ENCODE measurements around the gene MAFF.

The MAFF gene

DNA sequence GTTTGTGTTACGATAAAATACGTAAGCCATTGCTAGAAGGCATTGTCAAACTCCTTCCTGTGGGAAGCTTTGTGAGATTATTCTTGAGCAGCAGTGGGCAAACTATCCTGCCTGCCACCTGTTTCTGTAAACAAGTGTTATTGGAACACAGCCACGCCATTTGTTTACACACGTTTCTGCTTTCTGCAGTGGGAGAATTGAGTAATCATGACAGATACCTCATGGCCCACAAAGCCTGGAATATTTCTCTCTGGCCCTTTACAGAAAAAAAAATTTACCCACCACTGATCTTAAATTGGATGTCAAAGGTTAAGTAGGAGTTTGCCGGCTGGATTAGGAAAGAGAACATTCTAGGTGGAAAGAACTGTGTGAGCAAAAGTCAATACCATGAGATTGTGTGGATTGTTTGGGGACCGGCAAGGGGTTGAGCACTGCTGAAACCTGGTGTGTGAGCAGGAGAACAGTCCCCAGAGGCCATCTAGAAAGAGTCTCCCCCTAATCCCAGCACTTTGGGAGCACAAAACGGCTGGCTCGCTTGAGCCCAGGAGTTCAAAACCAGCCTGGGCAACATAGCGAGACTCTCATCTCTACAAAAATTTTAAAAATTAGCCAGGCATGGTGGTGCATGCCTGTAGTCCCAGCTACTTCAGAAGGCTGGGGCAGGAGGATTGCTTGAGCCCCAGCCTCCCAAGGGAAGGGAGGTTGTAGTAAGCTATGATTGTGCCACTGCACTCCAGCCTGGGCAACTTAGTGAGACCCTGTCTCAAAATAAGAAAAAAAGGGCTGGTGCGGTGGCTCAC, 14.2 kb upstream of the MAFF start:
- no peak for TF ChIP-seq POLR2A (IDR thresholded peaks at IDR 0.05; ENCODE audit: low read depth, low read length)
- DNase-seq (ENCODE audit: insufficient read length, low spot score) (no peak), FAIRE-seq (no peak)

DNA sequence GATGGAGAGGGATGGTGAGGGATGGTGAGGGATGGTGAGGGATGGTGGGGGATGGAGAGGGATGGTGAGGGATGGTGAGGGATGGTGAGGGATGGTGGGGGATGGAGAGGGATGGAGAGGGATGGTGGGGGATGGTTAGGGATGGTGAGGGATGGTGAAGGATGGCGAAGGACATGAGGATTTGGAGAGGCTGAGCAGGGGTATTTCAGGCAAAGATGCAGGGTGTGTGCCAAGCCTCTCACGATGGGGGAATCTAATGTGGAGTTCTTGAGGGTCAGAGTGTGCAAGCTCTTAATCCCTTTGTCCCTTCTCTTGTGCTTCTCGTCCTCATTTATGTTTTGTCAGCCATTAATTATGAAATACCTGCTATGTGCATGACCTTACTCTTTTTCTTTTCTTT, 12.7 kb upstream of the MAFF start:
- FAIRE-seq = no peak
- no peak for TF ChIP-seq POLR2A (IDR thresholded peaks at IDR 0.05; ENCODE audit: low read depth, low read length)
- DNase-seq (ENCODE audit: insufficient read length, low spot score) = no peak

DNA sequence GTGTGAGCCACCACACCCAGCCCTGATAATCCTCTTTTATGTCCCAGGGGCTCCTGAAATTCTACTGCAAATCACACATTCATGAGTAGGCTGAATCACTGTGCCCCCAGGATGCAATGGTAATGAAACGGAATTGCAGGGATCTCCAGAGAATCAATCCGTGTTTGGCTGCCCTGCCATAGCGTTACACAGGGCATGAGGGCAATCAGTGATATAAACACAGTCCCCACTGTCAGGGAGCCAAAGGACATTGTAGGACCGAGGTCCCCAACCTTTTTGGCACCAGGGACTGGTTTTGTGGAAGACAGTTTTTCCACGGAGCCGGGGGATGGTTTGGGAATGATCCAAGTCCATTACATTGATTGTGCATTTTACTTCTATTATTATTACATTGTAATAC, 11.2 kb upstream of the MAFF start:
- DNase-seq (ENCODE audit: insufficient read length, low spot score) (no peak), FAIRE-seq (no peak)
- no peak for TF ChIP-seq POLR2A (IDR thresholded peaks at IDR 0.05; ENCODE audit: low read depth, low read length)

DNA sequence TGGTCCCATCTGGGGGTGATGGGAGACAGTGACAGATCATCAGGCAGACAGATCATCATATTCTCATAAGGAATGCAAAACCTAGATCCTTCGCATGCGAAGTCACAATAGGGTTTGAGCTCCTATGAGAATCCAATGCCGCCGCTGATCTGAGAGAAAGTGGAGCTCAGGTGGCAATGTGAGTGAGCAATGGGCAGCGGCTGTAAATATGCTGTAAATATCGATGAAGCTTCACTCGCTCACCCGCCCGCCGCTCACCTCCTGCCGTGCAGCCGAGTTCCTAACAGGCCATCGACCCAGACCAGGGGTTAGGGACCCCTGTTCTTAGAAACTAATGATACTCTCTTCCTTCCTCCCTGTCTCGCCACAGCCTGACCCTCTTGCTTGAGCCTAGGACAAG, 10.7 kb upstream of the MAFF start:
- FAIRE-seq (no peak), DNase-seq (ENCODE audit: insufficient read length, low spot score) (no peak)
- no peak for TF ChIP-seq POLR2A (IDR thresholded peaks at IDR 0.05; ENCODE audit: low read depth, low read length)

DNA sequence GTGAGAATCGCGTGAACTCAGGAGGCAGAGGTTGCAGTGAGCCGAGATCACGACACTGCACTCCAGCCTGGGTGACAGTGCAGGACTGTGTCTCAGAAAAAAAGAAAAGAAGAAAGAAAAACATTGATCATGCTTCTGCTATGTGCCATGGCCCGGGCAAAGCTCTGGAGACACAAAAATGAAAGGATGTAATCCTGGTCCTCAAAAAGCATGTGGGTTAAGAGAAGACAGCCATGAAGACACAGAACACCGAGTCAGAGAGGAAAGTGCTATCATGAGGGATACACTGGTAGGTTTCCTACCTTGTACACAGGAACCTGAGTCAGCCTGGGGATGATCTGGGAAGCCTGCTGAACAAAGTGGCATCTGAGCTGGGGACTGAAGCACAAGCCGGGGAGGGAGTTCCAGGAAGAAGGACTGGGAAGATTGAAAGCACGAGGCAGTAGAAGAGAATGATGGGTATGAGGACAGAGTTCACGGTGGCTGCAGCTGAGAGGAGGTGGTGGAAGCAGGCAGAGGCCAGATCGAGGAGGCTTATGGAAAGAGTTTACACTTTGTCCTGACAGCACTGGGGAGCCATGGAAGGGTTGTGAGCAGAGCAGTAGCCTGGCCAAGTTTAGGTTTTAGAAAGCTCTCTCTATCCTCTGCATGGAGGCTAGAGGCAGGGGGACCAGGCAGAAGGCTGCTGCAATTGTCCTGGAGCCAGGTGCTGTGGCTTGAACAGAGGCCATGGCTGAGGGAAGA, 9.9 kb upstream of the MAFF start:
- no peak for DNase-seq (ENCODE audit: insufficient read length, low spot score)
- TF ChIP-seq POLR2A (IDR thresholded peaks at IDR 0.05; ENCODE audit: low read depth, low read length) = no peak
- FAIRE-seq = no peak

DNA sequence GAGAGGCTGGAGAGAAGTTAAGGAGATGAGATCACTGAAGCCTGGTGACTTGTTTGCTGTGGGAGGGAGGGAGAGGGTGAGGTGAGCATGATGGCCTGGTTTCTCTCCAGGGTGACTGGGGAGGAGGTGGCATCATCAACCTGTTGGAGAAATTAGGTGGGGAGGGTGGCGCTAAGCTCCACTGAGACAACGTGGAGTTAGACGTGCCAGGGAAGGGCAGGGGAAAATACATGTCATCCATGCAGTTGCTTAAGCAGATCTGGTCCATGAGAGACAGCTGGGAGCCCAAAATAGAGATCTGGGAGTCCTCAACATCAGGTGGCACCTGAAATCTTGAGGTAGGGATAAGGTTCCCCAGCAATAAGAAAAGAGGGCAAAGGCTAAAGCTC, 9.3 kb upstream of the MAFF start:
- no peak for DNase-seq (ENCODE audit: insufficient read length, low spot score)
- no peak for FAIRE-seq
- TF ChIP-seq POLR2A (IDR thresholded peaks at IDR 0.05; ENCODE audit: low read depth, low read length) = no peak

DNA sequence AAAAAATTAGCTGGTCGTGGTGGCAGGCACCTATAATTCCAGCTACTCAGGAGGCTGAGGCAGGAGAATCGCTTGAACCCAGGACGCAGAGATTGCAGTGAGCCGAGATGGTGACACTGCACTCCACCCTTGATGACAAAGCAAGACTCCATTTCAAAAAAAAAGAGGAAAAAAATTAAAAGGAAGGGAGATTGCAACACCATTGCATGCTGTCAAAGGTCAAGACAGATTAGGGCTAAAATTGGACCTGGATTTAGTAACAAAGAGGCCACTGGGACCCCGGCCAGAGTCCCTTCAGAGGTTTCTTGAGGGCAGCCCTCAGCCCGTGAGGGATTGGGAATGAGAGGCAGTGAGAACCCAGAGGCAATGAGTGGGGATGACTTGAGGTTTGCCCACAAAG, 8.2 kb upstream of the MAFF start:
- no peak for TF ChIP-seq POLR2A (IDR thresholded peaks at IDR 0.05; ENCODE audit: low read depth, low read length)
- DNase-seq (ENCODE audit: insufficient read length, low spot score) (no peak), FAIRE-seq (no peak)

DNA sequence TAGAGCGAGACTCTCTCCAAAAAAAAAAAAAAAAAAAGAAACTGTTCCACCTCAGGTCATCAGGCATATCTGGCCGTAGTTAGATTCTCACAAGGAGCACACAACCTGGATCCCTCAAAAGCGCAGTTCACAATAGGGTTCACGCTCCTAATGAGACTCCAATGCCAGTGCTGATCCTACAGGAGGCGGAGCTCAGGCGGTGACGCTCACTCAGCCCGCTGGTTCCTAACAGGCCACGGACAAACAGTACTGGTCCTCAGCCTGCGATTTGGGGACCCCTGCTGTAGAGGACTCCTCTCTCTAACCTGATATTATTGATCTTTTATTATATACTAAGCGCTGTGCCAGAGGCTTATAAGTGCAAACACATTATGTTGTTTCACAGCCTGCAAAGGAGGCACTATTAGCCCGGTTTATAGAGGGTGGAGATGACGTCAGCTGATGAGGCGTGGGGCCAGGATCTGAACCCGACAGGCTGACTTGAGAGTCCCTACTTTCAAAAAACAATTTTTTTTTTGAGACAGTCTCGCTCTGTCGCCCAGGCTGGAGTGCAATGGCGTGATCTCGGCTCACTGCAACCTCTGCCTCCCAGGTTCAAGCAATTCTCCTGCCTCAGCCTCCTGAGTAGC, 4.9 kb upstream of the MAFF start:
- no peak for FAIRE-seq
- TF ChIP-seq POLR2A (IDR thresholded peaks at IDR 0.05; ENCODE audit: low read depth, low read length) = no peak

DNA sequence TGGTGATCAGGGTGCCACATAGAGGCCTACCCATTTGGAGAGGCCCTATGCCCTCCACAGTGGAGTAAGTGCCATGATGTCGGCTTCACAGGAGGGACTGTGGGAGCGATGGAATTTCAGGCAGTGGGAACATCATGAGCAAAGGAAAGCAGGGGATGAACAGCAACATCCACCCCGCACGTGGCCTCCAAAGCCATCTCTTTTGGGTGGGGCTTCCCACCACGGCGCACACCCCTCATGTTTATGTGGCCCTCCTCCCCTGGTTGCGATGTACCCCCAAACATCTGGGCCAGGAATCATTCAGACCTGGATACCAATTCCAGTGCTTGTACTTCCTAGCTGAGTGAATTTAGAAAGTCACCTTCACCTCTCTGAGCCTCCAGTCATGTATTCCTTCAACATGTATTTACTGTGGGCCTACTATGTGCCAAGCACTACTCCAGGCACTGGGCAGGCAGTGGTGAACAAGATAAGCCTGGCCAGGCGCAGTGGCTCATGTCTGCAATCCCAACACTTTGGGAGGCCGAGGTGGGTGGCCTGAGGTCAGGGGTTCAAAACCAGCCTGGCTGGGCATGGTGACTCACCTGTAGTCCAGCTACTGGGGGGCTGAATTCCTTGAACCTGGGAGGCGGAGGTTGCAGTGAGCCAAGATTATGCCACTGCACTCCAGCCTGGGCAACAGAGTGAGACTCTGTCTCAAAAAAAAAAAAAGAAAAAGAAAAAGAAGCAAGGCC, 1.8 kb upstream of the MAFF start:
- FAIRE-seq = no peak
- no peak for TF ChIP-seq POLR2A (IDR thresholded peaks at IDR 0.05; ENCODE audit: low read depth, low read length)
- DNase-seq (ENCODE audit: insufficient read length, low spot score) = no peak

More for the DNA sequence above, 4.9 kb upstream of the MAFF start:
- no peak for DNase-seq (ENCODE audit: insufficient read length, low spot score)

DNA sequence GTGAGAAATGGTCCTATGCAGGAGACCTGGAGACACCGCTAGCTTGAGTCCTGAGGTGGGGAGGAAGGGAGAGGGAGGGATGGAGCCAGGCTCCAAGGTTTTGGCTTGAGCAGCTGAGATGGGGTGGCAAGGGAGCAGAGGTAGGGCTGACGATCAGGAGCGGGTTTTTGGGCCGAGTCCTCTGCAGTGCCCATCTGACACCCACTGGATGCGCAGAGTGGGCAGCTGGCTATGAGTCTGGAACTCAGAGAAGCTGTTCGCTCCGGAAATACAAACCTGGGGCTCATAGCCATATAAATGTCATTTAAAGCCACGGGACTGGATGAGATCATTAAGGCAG, 453 bp upstream of the MAFF start:
- no peak for TF ChIP-seq POLR2A (IDR thresholded peaks at IDR 0.05; ENCODE audit: low read depth, low read length)
- FAIRE-seq (no peak), DNase-seq (ENCODE audit: insufficient read length, low spot score) (no peak)

DNA sequence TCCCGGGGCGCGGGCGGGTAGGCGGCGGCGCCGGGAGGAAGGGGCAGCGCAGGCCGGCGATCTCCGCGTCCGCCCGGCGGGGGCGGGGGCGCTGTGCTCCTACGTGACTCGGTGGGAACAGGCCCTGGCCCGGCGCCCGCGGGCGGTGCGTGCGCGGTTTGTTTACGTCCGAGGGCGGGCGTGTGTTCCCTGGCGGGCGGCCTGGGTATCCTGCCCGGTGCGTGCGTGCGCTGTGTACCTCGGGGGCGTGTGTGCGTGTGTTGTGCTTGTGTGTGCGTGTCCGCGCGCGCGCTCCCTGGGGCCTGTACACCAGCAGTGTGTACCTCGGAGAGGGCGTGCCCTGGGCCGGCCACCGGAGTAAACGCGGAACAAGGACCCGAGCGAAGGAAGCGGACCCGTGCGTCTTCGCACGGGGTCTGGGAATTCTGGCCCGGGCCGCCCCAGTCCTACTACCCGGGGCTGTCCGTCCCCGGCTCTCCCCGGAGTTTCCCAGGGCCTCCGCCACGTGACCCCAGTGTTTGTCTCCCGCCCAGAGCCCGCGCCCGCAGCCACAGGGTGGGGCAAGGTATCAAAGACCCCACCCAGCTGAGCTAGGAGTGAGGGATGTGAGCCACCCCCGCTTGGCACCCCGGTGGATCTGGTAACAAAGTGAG, 769 bp downstream of the MAFF start:
- no peak for DNase-seq (ENCODE audit: insufficient read length, low spot score)
- FAIRE-seq = no peak

DNA sequence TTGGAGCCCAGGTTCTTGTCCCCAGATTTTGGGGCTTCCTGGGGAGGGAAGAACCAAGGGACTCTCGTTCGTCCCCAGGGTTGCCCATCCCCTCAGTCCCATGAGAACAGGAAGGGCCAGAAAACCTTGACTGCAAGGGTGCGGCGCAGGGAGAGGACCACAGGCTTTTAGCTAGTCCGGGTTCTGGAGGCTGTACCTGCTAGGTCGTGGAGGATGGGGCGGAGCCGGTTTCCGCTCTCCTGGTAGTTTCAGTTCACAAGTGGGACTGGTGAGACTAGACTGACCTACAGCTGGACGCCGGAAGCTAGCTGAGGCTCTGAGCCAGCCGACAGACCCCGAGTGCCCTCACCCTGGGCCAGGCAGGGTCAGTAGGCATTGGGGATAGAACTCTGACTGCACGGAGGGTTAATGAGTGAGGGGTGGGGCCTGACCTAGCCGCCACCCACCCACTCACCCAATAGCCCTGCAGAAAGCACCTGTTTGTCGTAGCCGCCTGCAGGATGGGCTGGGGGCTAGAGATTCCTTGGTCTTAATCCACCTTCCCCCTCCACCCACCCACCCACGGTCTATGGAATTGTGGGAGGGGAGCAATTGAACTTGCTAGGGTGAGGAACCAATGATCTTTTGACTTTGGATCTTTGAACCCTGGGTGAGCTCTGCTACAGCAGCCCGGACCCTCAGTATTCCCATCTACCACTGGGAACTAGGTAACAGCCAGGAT, 1.5 kb downstream of the MAFF start:
- DNase-seq (ENCODE audit: insufficient read length, low spot score) (no peak), FAIRE-seq (no peak)
- TF ChIP-seq POLR2A (IDR thresholded peaks at IDR 0.05; ENCODE audit: low read depth, low read length) = no peak

More for the DNA sequence above, 769 bp downstream of the MAFF start:
- TF ChIP-seq POLR2A (IDR thresholded peaks at IDR 0.05; ENCODE audit: low read depth, low read length) = no peak

All from H54 (cell line).